NB4 (cell line): ENCODE results near the gene ZDHHC21.

ENCODE experiments used
- DNase-seq: peaks from one replicate; pipeline ENCODE4 v3.0.0; 2010; ENCODE audit warnings: low read depth
- H3K4me3 ChIP-seq: one replicate; pipeline ENCODE4 v1.5.1; 2011; ENCODE audit warnings: mild to moderate bottlenecking, low read depth, low read length, moderate library complexity
- CTCF ChIP-seq: IDR thresholded peaks from one replicate; pipeline ENCODE4 v1.5.1; 2012; ENCODE audit warnings: low read depth, low read length
- MYC ChIP-seq: IDR thresholded peaks from 2 replicates; pipeline ENCODE4 v1.6.1; 2011; ENCODE audit warnings: low read depth, low read length
- POLR2A ChIP-seq: IDR thresholded peaks from 2 replicates; pipeline ENCODE4 v1.6.1; 2011; ENCODE audit warnings: mild to moderate bottlenecking; ENCODE audit not compliant: insufficient read length; ENCODE audit errors: extremely low read depth
- TF ChIP-seq, protein P1 (sequence below): IDR thresholded peaks from 2 replicates; pipeline ENCODE4 v1.6.1; 2011; ENCODE audit warnings: low read depth, low read length

The ZDHHC21 gene

GRCh38 chr9:14710804-14711203 is 17.6 kb upstream of the ZDHHC21 start:
- DNase-seq, result no peak
- no peak overlapping the region for H3K4me3 ChIP-seq
- TF ChIP-seq CTCF (no peak), MYC (no peak), POLR2A (no peak)
- TF ChIP-seq, protein P1, sequence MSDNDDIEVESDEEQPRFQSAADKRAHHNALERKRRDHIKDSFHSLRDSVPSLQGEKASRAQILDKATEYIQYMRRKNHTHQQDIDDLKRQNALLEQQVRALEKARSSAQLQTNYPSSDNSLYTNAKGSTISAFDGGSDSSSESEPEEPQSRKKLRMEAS, result no peak

GRCh38 chr9:14706530-14707140 is 13.4 kb upstream of the ZDHHC21 start:
- no peak for DNase-seq
- TF ChIP-seq, protein P1, result no peak
- TF ChIP-seq MYC, result no peak
- no peak for TF ChIP-seq POLR2A
- TF ChIP-seq CTCF, result no peak
- no peak overlapping the region for H3K4me3 ChIP-seq

GRCh38 chr9:14705079-14705478 is 11.8 kb upstream of the ZDHHC21 start:
- DNase-seq, result no peak
- TF ChIP-seq POLR2A (no peak), CTCF (no peak), MYC (no peak)
- TF ChIP-seq, protein P1, result no peak
- no peak overlapping the region for H3K4me3 ChIP-seq

DNA sequence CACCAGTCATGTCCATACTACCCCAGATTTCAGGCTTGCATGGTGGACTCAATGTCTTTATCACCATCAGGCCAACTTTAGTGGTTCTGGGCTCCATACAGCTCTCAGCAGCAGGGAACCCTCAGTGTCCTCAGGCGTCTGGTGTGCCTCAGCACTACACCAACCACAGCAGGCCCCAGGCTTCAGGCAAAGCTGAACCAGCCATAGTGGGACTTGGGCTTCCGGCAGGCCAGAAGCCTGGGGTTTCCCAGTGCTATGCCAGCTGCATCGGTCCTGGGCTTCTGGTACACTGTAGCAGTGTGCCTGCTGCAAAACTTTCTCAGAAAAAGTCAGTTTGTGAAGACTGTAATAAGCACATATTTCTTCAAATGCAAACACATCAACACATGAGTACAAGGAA is 11.0 kb upstream of the ZDHHC21 start:
- no peak for DNase-seq
- TF ChIP-seq MYC (no peak), POLR2A (no peak), CTCF (no peak)
- TF ChIP-seq, protein P1, result no peak
- H3K4me3 ChIP-seq, result no peak overlapping the region

DNA sequence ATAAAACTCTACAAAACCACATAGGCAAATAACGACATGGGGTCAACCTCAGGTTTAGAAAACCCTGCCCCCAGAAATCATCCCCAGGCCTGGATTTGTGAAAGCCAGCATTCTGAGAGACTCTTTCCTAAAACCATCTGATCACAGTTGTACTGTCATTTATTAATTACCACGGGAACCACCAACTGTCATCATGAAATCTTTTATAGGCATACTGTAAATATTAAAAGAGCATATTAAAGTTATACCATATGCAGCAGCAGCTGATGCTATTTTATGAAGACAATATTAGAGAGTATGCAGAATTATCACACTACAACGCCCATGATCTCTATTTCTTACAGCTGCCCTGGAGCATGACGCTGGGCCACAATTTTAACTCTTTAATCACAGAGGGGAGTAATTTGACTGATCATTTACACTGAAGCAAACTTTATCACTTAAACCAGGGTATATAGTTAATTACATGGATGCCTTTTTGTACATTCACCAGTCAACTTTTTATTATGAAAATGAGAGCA is 9.0 kb upstream of the ZDHHC21 start:
- no peak overlapping the region for H3K4me3 ChIP-seq
- TF ChIP-seq CTCF (no peak), MYC (no peak)
- DNase-seq, result no peak
